Measurements from ENCODE around the gene DHX8. TPM values are rescaled to one million over a fixed set of nuclear protein-coding genes. Genes with fewer than 3 reads are reported as not detected.

Gene DHX8
- total RNA-seq, 2 experiments from 2014 or later = 37.0 to 48.3 TPM

- no peak for DNase-seq (ENCODE audit: low spot score)
- TF ChIP-seq EZH2phosphoT487 (IDR thresholded peaks at IDR 0.05; ENCODE audit: borderline replicate concordance, low read depth, low read length) (no peak), CTCF (conservative IDR thresholded peaks at IDR 0.05; ENCODE audit: low read length) (no peak)
- Histone ChIP-seq H3K9me3 (ENCODE audit: low read length) (no peaks in the 10 kb centered on the region), H3K27ac (ENCODE audit: low read depth, low read length, poor library complexity, severe bottlenecking) (no peak overlapping the region), H3K36me3 (ENCODE audit: insufficient read depth, low read length) (no peaks in the 10 kb centered on the region), H3K79me2 (ENCODE audit: insufficient read depth, low read depth, low read length) (no peaks in the 10 kb centered on the region), H2AFZ (ENCODE audit: low read length) (no peak overlapping the region), H3K9me2 (ENCODE audit: insufficient read depth, low read length) (no peaks in the 10 kb centered on the region), H3K4me2 (ENCODE audit: low read length) (no peak overlapping the region), H3K4me1 (ENCODE audit: insufficient read depth, low read length, poor library complexity, severe bottlenecking) (no peaks in the 10 kb centered on the region), H4K20me1 (ENCODE audit: insufficient read depth, low read length) (no peaks in the 10 kb centered on the region), H3K4me3 (ENCODE audit: low read depth, low read length, poor library complexity, severe bottlenecking) (no peak overlapping the region)
- intact Hi-C loops (cut with micrococcal nuclease; ENCODE audit: unreplicated experiment) = no loop called here
- CTCF ChIA-PET (ENCODE audit: unreplicated experiment) = no interaction called here
- POLR2A ChIA-PET = interaction anchor here (1.0 kb wide), 1 partner anchor 76 kb away, joined by 7 read pairs; no protein-coding TSS in a partner anchor
- BruUV-seq (replicated peaks) = no TSS peak
These were observed 46.0 kb upstream of the DHX8 start for GRCh38 chr17:43437756-43438155.

- BruUV-seq (replicated peaks) = no TSS peak
- ChIA-PET CTCF (ENCODE audit: unreplicated experiment) (no interaction called here), POLR2A (interaction anchor here (0.6 kb wide), 1 partner anchor 39 kb away, joined by 7 read pairs; no protein-coding TSS in a partner anchor)
- Histone ChIP-seq H3K36me3 (ENCODE audit: insufficient read depth, low read length) (no peaks in the 10 kb centered on the region), H2AFZ (ENCODE audit: low read length) (no peak overlapping the region), H3K9me3 (ENCODE audit: low read length) (no peaks in the 10 kb centered on the region), H3K4me3 (ENCODE audit: low read depth, low read length, poor library complexity, severe bottlenecking) (no peak overlapping the region), H3K4me1 (ENCODE audit: insufficient read depth, low read length, poor library complexity, severe bottlenecking) (no peaks in the 10 kb centered on the region), H3K27ac (ENCODE audit: low read depth, low read length, poor library complexity, severe bottlenecking) (no peak overlapping the region), H3K79me2 (ENCODE audit: insufficient read depth, low read depth, low read length) (no peaks in the 10 kb centered on the region), H3K9me2 (ENCODE audit: insufficient read depth, low read length) (no peaks in the 10 kb centered on the region), H3K4me2 (ENCODE audit: low read length) (no peak overlapping the region), H4K20me1 (ENCODE audit: insufficient read depth, low read length) (no peaks in the 10 kb centered on the region)
- TF ChIP-seq CTCF (conservative IDR thresholded peaks at IDR 0.05; ENCODE audit: low read length) (no peak), EZH2phosphoT487 (IDR thresholded peaks at IDR 0.05; ENCODE audit: borderline replicate concordance, low read depth, low read length) (no peak)
- no peak for DNase-seq (ENCODE audit: low spot score)
- intact Hi-C loops (cut with micrococcal nuclease; ENCODE audit: unreplicated experiment) = no loop called here
These were observed 45.1 kb upstream of the DHX8 start for GRCh38 chr17:43438626-43439025.

- DNase-seq (ENCODE audit: low spot score) = no peak
- H3K9me3 ChIP-seq (ENCODE audit: low read length) = no peaks in the 10 kb centered on the region
- CTCF ChIA-PET (ENCODE audit: unreplicated experiment) = no interaction called here
- H3K27ac ChIP-seq (ENCODE audit: low read depth, low read length, poor library complexity, severe bottlenecking) = no peak overlapping the region
- TF ChIP-seq EZH2phosphoT487 (IDR thresholded peaks at IDR 0.05; ENCODE audit: borderline replicate concordance, low read depth, low read length) (no peak), CTCF (conservative IDR thresholded peaks at IDR 0.05; ENCODE audit: low read length) (no peak)
- H3K4me1 ChIP-seq (ENCODE audit: insufficient read depth, low read length, poor library complexity, severe bottlenecking) = no peaks in the 10 kb centered on the region
- H2AFZ ChIP-seq (ENCODE audit: low read length) = no peak overlapping the region
- BruUV-seq (replicated peaks) = no TSS peak
- H3K4me2 ChIP-seq (ENCODE audit: low read length) = no peak overlapping the region
- no peaks in the 10 kb centered on the region for H3K9me2 ChIP-seq (ENCODE audit: insufficient read depth, low read length)
- no peak overlapping the region for H3K4me3 ChIP-seq (ENCODE audit: low read depth, low read length, poor library complexity, severe bottlenecking)
- intact Hi-C loops (cut with micrococcal nuclease; ENCODE audit: unreplicated experiment) = no loop called here
- no peaks in the 10 kb centered on the region for H3K36me3 ChIP-seq (ENCODE audit: insufficient read depth, low read length)
- no peaks in the 10 kb centered on the region for H4K20me1 ChIP-seq (ENCODE audit: insufficient read depth, low read length)
- no peaks in the 10 kb centered on the region for H3K79me2 ChIP-seq (ENCODE audit: insufficient read depth, low read depth, low read length)
- POLR2A ChIA-PET = no interaction called here
These were observed 44.7 kb upstream of the DHX8 start for GRCh38 chr17:43439041-43439440.

All from OCI-LY7 (cell line).